AML-193 (cell line): ENCODE measurements around the gene PEX6.

Source experiments
- DNase-seq, 2 experiments: peaks; one replicate each; lab custom pipeline; 2025; lab: John Stamatoyannopoulos, UW

Gene PEX6, protein sequence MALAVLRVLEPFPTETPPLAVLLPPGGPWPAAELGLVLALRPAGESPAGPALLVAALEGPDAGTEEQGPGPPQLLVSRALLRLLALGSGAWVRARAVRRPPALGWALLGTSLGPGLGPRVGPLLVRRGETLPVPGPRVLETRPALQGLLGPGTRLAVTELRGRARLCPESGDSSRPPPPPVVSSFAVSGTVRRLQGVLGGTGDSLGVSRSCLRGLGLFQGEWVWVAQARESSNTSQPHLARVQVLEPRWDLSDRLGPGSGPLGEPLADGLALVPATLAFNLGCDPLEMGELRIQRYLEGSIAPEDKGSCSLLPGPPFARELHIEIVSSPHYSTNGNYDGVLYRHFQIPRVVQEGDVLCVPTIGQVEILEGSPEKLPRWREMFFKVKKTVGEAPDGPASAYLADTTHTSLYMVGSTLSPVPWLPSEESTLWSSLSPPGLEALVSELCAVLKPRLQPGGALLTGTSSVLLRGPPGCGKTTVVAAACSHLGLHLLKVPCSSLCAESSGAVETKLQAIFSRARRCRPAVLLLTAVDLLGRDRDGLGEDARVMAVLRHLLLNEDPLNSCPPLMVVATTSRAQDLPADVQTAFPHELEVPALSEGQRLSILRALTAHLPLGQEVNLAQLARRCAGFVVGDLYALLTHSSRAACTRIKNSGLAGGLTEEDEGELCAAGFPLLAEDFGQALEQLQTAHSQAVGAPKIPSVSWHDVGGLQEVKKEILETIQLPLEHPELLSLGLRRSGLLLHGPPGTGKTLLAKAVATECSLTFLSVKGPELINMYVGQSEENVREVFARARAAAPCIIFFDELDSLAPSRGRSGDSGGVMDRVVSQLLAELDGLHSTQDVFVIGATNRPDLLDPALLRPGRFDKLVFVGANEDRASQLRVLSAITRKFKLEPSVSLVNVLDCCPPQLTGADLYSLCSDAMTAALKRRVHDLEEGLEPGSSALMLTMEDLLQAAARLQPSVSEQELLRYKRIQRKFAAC

DNA sequence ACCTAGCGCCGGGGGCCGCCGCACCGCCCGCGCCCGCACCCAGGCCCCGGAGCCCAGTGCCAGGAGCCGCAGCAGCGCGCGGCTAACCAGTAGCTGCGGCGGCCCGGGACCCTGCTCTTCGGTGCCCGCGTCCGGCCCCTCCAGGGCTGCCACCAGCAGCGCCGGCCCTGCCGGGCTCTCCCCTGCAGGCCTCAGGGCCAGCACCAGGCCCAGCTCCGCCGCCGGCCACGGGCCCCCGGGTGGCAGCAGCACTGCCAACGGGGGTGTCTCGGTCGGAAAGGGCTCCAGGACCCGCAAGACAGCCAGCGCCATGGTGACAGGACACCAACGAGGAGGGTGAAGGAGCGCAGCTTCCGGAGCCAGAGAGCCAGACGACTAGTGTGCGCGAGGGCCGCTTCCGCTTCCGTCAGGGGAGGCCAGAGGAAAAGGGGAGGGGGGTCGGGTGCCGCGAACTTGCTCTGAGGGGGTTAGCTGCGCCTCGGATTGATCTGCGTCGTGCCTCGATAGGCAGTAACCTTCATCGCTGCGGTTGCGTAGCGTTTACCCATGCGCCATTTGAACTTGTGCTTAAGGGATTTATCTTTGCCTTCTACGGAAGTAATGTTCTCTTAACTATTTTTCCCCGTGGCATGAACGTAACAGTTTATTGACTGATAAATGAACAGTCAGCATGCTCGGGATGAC lies at the start of gene PEX6:
TSS of gene PEX6 (minus strand) at position 343 of the 684 bp plus-strand sequence. CDS start at position 312, 31 bp downstream.
- DNase-seq = peak; percentile 91 to 95

DNA sequence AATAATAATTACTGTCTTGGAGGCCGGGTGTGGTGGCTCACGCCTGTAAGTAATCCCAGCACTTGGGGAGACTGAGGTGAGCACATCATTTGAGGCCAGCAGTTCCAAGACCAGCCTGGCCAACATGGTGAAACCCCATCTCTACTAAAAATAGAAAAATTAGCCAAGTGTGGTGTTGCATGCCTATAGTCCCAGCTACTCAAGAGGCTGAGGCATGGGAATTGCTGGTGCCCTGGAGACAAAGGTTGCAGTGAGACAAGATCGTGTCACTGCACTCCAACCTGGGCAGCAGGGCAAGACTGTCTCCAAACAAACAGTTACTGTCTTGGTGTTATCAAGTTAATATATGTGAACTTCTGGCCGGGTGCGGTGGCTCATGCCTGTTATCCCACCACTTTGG lies 47.4 kb upstream of the PEX6 start:
- DNase-seq = no peak

DNA sequence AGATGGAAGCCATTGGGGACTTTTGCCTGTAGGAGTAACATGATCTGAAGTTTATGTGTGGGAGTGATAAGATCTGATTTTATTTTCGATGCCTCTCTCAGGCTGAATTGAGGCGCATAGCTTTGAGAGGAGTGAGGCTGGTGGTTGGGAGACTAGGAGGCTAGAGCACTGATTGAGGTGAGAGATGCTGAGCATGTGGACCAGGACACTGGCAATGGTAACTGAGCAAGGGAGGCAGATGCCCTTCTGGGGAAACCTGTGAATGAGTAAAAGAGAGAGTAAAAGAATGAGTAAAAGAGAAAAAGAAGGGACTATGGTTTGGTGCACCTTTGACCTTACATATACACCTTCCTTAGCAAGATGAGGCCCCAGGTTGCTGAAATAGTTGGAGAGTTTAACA lies 45.5 kb upstream of the PEX6 start:
- DNase-seq = no peak

DNA sequence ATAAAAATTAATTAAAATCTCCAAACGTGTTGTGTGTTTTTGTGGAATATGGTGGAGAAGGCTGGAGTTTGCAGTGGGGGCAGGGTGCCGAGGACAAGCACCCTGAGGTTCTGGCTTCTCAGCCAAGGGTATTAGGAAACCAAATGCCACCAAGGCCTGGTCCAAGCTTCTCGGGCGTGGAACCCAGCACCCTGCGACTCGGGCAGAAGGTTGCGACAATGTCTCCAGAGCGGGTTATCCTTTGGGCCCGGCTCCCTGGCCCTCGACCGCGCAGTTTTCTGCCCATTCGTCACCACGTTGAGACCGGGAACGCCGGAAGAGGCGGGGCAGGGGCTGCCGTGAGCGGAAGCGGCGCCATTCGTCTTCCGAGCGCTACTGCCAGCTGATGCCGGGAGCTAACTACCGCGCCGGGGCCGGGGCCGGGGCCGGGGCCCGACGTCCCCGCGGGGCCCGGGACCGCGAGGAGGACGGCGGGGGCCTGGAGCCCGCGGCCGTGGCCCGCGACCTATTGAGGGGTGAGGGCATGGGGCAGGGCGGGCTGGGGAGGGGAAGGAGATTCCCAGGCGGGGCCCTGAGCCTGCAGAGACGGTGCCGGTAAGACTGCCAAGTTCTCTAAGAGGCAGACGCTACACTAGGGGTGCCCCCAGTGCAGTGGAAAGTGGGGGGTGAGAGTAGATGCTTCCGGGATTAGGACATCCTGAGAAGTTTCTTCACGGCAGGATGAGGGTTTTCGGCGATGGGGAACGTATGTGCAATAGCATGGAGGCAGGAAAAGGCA lies 42.5 kb upstream of the PEX6 start, which contains the start of gene RRP36:
TSS of gene RRP36 (plus strand) at position 354 of the 778 bp plus-strand sequence. CDS start at position 386, 32 bp downstream.
- DNase-seq = peak; percentile 67 to 76

DNA sequence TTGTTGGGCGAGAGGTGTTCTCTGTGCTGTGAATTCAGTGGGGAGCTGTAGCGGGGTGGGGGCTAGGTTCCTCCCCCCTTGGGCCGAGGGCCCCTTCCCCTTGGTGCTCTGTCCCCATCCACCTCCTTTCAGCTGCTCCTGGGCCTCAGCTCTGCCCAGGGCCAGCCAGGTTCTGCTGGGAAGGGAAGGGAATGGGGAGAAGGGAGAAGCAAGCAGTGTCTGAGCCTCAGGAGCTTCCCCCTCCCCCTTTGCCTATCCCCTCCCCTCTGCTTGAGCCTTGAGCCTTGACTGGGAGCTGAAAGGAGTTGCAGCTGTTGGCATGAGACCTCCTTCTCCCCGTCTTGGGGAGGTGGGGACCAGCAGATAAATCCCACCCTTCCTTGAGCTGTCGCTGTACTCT lies 41.9 kb upstream of the PEX6 start:
- DNase-seq = no peak

DNA sequence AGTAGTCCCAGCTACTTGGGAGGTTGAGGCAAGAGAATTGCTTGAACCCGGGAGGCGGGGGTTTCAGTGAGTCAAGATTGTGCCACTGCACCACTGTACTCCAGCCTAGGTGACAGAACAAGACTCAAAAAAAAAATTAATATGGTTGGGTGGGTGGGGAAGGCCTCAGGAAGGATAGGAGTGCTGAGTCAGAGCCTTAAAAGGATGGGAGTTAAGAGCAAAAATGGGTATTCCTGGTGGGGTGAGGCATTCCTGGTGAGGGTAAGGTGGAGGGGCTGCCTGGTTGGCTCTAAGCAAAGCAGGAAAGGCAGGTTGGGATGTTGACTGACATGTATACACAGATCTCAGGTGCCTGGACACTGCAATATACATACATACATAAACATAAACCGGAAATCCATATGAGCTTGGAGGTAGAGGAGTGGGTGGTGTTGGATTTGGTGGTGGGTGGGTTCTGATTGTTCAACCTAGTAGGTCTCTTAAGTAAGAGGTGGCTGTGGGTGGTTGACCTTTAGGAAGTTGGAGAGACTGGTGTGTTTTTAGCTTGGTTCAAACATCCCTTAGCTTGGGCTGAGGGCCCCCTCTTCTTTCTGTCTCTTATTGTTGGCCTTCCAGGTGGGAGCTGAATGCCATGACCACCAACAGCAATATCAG lies 41.2 kb upstream of the PEX6 start:
- no peak for DNase-seq

DNA sequence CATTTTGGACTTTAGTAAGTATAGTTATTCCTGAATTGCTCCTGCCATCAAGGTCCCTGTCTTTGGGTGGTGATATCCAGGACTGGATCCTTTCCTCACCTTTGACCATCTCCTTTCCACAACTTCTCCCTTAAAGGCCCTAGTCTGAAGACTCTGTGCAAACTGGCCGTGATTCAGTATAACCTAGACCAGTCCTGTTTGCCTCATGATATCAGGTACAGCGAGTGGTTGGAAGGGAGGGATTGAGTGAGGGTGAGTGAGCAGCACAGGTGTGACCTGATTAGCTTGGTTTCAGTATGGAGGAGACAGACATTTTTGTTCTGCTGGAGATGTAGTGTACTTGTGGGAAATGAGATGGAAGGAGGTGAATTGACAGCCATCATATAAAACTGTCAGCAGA lies 40.2 kb upstream of the PEX6 start:
- no peak for DNase-seq

DNA sequence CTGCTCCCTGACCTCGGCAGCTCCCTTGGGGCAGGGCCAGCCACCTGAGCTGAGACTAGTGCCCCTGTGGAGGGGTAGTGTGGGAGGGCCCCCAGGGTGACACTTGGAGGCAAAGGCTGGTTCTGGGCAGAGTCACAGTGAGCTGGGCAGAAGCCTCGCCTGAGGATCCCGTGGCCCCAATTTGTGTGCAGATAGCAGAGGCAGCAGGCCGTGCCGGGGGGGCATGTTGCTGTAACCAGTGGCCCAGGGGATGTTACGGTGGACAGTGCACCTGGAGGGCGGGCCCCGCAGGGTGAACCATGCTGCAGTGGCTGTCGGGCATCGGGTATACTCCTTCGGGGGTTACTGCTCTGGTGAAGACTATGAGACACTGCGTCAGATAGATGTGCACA lies 38.0 kb upstream of the PEX6 start:
- DNase-seq = no peak

DNA sequence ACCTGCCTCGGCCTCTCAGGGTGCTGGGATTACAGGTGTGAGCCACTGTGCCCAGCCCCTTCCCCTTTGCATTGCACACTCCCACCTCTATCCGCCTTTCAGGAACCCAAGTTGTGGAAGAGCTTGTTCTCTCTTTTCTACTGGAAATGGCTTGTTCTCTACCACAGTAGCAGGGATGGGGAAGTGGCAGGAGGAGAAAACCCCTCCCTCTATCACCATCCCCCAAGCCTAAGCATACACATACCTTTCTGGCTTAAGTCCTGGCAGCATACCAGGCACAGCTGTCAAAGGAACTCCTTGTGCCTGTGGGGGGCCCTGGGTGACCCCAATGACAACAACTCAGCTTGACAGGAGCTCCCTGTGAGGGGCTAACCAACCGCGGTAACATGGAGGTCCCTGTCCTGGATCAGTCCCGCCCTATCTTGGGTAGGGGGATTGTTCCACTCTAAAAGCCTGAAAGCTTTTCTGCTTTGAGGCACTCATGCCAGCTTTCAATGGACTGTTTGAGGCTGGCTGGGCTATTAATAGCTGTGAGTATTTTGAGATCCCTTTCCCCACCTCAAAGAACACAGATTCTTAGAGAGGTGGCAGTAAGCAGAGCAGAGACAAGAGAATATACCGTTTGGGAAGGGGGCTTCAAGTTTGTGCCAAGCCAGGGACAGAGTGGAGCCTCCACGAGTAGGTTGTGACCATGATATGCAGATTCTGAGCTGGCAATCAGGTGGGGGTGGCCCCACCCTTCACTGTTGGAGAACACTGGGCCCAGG lies 37.4 kb upstream of the PEX6 start:
- DNase-seq = no peak

DNA sequence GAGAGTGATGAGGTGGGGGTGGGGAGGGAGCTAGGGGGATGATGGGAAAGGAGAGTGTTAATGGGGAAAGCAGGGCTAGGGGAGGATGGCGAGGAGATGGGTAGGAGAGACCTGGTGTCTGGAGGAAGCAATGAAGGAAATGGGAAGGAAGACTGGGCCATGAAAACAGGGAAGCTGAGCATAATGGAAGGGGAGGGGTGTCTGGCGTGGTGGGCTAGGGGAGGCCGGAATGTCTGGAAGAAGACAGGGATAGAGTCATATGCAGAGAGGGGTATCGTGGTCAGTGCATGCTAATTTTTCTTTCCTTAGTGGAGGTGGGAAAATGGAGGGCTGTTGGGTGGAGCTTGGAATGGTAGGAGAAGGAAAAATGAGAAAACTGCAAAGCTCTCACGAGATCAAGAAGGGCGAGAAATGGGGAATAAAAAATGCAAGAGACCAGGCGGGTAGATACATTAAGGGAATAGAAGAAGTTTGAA lies 35.5 kb upstream of the PEX6 start:
- DNase-seq = no peak

DNA sequence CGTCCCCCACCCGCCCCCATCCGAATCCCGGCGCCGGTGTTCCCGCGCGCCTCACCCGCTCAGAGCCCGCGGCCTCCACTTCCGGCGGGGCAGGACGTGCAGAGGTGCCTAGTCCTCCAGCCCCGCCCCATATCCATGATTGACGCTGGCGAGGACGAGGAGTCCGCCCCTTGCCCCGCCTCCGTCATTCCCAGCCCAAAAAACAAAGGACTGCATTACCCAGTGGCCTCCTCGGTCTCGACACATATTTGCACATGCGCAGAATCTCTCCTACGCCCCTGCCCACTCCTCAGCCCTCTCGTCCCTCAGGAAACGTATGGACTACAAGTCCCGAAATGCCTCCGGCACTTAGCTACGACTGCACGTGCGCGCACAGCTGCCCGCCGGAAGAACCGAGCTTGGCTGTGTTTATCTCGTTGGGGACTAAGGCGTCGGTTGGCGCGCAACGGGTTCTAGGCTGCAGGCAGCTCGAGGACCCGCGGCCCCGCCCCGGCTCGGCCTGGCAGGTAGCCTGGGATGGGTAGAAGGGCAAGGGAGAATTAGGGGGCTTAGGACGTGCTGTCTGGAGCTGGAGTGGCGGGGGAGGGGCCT lies 35.0 kb upstream of the PEX6 start, which contains the start of the genes KLHDC3 and MEA1:
TSS of gene KLHDC3 (plus strand) at position 407 of the 591 bp plus-strand sequence. CDS start 2,944 bp downstream, outside the sequence.
TSS of gene MEA1 (minus strand) at position 104 of the 591 bp plus-strand sequence. CDS start 133 bp downstream, outside the sequence.
- peak; percentile 100 for DNase-seq

DNA sequence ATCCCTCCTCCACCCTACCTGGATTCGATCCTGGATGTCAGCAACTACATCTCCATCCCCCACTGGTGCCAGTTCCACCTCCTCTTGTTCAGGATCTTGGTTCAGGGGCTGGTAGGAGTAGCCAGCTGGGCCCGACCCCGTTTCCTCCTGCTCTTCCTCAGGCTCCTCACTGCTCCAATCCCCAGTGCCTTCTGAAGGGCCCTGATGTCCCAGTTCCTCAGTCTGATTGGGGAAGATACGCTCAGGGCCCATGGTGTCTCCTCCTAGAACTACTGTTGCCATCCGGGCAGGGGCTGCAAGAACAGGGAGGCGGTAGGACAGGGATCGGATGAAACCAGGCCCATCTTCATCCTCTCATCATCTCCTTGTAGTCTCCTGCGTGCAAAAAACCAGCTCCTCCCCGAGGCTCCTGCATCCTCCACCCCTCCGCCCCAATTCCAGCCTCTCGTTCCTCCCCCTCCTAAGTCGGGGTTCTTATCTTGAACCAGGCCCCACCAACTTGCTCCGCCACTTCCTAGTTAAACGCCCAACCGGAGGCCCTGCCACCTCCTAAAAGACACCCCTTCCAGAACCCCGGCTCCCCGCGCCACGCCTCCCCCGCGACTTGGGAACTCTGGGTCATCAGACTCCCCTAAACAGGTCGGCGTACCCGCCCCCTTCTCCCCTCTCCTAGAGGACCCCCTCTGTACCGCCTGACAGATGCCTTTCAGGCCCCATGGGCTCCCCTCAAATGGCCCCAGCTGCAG lies 34.3 kb upstream of the PEX6 start:
- DNase-seq = peak; percentile 43 to 61

DNA sequence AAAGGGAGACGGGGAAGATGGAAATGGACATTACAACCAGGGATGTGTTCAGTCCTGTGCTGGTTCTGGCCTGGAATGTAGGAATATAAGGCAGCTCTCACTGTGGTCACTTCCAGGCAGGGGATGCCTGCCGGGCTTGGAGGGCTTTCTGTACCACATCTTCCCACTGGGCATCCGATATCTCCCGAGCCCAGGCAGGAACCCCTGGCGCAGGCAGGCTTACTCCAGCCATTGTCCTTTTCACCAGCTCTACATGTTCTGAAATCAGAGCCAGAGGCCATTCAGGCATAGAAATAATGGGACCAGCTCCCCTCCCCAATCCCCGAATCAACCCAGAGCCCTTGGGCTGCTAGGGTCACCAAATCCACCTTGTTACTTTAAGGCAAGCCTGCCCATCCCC lies 33.4 kb upstream of the PEX6 start:
- DNase-seq = no peak

DNA sequence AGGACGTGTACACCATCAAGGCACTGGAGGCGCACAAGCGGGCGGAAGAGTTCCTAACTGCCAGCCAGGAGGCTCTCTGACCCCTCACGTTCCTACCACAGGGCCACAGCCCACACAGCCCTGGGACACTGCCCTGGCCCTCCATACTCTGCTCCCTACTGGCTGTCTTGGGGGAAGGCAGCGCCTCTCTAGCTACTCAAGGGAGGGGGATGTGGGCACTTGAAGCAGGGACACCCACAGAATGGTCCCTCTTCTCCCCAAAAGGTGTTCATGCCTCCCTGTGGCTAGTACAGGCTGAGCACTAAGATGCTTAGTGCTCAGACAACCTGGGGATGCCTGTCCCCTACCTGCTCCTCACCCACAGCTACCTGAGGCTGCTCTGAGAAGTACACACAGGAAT lies 32.2 kb upstream of the PEX6 start:
- no peak for DNase-seq

DNA sequence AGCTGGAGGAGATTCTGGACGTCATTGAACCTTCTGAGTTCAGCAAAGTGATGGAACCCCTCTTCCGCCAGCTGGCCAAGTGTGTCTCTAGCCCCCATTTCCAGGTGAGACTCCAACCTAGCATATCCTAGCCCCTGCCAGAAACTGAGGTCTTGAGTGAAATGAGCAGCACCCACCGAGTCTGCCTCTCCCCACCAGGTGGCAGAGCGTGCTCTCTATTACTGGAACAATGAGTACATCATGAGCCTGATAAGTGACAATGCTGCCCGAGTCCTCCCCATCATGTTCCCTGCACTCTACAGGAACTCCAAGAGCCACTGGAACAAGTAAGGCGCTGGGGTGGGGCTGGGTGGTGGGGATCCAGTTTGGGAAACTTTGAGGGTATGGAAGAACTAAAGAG lies 30.1 kb upstream of the PEX6 start:
- DNase-seq = peak; percentile 57 to 74

DNA sequence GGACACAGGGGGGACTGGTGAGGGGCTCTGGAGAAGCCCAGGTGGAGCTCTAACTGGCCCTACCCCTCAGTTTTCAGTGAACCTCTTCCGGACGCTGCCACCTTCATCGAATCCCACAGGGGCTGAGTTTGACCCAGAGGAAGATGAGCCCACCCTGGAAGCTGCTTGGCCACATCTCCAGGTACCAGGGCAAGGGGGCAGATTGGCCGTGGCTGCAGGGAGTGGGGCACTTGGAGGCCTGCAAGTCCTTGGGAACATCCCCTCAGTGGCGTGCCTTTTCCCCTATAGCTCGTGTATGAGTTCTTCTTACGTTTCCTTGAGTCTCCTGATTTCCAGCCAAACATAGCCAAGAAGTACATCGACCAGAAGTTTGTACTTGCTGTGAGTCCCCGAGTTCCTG lies 28.1 kb upstream of the PEX6 start:
- no peak for DNase-seq

DNA sequence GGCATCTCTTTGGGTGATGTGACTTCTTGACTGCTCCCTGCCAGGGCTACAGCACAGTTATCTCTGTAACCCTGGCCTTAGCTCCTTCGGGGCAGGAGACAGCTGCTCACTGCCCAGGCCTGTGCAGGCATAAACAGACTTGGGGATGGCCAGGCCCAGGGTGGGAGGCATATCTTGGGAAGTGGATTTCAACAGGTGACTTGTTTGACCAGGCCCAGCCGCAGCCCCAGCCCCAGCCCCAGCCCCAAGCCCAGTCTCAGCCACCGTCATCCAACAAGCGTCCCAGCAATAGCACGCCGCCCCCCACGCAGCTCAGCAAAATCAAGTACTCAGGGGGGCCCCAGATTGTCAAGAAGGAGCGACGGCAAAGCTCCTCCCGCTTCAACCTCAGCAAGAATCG lies 27.3 kb upstream of the PEX6 start:
- DNase-seq = no peak

DNA sequence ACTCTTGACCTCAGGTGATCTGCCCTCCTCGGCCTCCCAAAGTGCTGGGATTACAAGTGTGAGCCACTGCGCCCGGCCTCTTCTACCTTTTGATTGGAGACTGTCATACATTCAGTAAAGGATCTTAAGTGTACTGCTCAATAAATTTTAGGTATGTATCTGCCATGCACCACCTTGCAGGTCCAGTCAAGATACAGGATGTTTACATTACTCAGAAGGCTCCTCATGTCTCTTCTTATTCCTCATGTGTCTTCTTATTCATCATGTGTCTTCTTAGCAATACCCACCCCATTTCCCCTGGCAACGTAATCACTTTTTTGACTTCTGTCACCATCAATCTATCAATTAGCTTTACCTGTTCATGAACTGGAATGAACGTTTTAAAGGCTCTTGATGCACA lies 26.9 kb upstream of the PEX6 start:
- DNase-seq = no peak

DNA sequence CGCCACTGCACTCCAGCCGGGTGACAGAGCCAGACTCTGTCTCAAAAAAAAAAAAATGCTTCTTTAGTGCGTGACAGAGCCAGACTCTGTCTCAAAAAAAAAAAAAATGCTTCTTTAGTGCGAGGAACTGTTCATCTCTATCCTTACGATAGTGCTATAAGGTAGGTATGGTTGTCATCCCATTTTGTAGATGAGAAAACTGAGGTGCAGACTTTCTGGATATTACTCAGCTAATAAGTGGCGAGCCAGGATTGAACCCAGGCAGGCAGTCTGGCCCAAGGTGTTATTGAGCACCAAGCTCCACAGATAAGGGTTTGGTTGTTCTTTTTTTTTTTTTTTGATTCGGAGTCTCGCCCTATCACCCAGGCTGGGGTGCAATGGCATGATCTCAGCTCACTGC lies 22.9 kb upstream of the PEX6 start:
- DNase-seq = no peak
